HG03060 (cell line): ENCODE measurements around the gene MLXIP.
"Not testable (repeated sequence)": the region's sequence is repeated elsewhere in the genome, so short reads cannot be mapped to it uniquely, and the experiment has no call there.

Source experiments
- ATAC-seq: cut with Tn5 transposase; IDR thresholded peaks from one replicate; pipeline ENCODE4 v1.9.1; 2021; ENCODE audit warnings: low read depth, moderate number of reproducible peaks; ENCODE audit not compliant: unreplicated experiment

The MLXIP gene

GRCh38 chr12:122172262-122172939, 93.8 kb downstream of the MLXIP start:
- ATAC-seq, result no peak

GRCh38 chr12:122174155-122174845, 95.7 kb downstream of the MLXIP start, which contains the start of gene IL31:
TSS of gene IL31 (minus strand) at chr12:122174221. CDS start at chr12:122174172, 49 bp downstream.
- no peak for ATAC-seq

- not testable (repeated sequence) for ATAC-seq
Measured at GRCh38 chr12:122176473-122176872, 97.9 kb downstream of the MLXIP start.

GRCh38 chr12:122182887-122183587, 104.5 kb downstream of the MLXIP start, which contains the start of gene LRRC43:
TSS of gene LRRC43 (plus strand) at chr12:122183123. CDS start at chr12:122183145, 22 bp downstream.
- ATAC-seq, result no peak

GRCh38 chr12:122183588-122183940, 105.0 kb downstream of the MLXIP start:
- ATAC-seq, result no peak

- ATAC-seq, result no peak
Measured at GRCh38 chr12:122184517-122184916, 106.0 kb downstream of the MLXIP start.

- ATAC-seq, result no peak
Measured at GRCh38 chr12:122185079-122185478, 106.5 kb downstream of the MLXIP start.

GRCh38 chr12:122185494-122186082, 107.0 kb downstream of the MLXIP start:
- ATAC-seq, result no peak

- ATAC-seq, result no peak
Measured at GRCh38 chr12:122187466-122187865, 108.9 kb downstream of the MLXIP start.

GRCh38 chr12:122189626-122190475, 111.3 kb downstream of the MLXIP start:
- ATAC-seq, result no peak

GRCh38 chr12:122190842-122191668, 112.5 kb downstream of the MLXIP start:
- ATAC-seq, result no peak

GRCh38 chr12:122192441-122192840, 113.9 kb downstream of the MLXIP start:
- no peak for ATAC-seq

- ATAC-seq, result no peak
Measured at GRCh38 chr12:122194804-122195203, 116.2 kb downstream of the MLXIP start.

GRCh38 chr12:122195405-122195804, 116.8 kb downstream of the MLXIP start:
- ATAC-seq, result no peak
